ENCODE results near the gene NCOA1. TPM values are rescaled to one million over a fixed set of nuclear protein-coding genes. Genes with fewer than 3 reads are reported as not detected.
"Not testable (repeated sequence)": the region's sequence is repeated elsewhere in the genome, so short reads cannot be mapped to it uniquely, and the experiment has no call there.

The NCOA1 gene
- total RNA-seq, 3 donors from 2014 or later: 34.8 to 55.6 (median 43.6) TPM

DNA sequence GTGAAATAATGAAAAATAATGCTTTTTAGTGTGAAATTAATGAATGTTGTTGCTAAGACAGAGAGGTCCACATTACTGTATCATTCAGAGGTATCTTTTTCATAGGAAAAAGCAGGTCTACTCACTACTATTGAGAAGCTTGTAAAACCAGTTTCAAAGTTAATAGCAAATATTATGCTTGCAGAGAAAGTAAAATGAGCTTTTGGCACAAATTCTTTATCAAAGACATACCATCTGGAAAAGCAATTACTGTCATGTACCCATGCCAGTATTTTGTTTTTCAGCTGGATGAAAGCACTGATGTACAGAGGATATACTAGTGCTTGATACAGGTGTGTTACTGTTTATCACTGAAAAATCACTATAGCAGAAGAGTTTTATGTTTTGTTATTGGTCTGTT, 77.5 kb downstream of the NCOA1 start:
- no peak for TF ChIP-seq CTCF (IDR thresholded peaks at IDR 0.05)
- DNase-seq: no peak
- Histone ChIP-seq H3K9me3 (peaks cover 6% of the 10 kb centered on the region), H3K36me3 (ENCODE audit: low read depth) (no peaks in the 10 kb centered on the region), H3K4me1 (ENCODE audit: low read depth) (peaks cover 6% of the 10 kb centered on the region), H3K4me3 (no peak overlapping the region)
- ATAC-seq: no peak
- intact Hi-C loops (cut with DNase I, micrococcal nuclease): no loop called here

DNA sequence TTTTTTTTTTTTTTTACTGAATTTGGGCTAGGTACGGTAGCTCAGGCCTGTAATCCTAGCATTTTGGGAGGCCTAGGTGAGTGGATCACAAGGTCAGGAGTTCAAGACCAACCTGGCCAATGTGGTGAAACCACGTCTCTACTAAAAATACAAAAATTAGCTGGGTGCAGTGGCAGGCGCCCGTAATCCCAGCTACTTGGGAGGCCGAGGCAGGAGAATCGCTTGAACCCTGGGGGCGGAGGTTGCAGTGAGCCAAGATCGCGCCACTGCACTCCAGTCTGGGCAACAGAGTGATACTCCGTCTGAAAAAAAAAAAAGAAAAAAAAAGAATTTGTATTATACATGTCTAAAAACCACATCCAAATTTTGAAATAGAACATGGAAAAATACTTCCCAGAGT, 78.5 kb downstream of the NCOA1 start:
- intact Hi-C loops (cut with DNase I, micrococcal nuclease); H3K4me3 ChIP-seq; H3K9me3 ChIP-seq; DNase-seq; ATAC-seq; H3K36me3 ChIP-seq (ENCODE audit: low read depth); H3K4me1 ChIP-seq (ENCODE audit: low read depth): not testable (repeated sequence)

DNA sequence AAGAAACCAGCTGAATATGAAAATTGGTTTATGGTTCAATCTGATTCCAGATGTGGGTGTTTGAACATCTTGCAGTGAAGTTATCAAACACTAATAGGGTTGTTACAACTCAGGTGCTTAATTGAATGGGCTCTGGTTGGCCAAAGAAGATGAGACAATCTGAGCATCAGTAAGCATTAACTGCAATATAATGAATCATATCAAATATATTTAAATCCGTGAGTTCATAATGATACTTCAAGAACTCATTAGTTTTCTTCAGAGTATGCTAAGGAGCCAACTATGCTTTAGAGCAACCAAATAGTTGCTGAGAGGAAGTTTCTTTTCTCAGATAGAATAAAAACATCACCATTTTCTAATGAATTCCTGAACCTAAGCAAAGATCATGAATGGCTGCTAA, 79.2 kb downstream of the NCOA1 start:
- no peak for DNase-seq
- intact Hi-C loops (cut with DNase I, micrococcal nuclease): no loop called here
- no peak for TF ChIP-seq CTCF (IDR thresholded peaks at IDR 0.05)
- no peak overlapping the region for H3K4me3 ChIP-seq
- no peak for ATAC-seq
- no peaks in the 10 kb centered on the region for H3K36me3 ChIP-seq (ENCODE audit: low read depth)
- peaks cover 6% of the 10 kb centered on the region for H3K9me3 ChIP-seq
- H3K4me1 ChIP-seq (ENCODE audit: low read depth): peaks cover 6% of the 10 kb centered on the region

- H3K4me1 ChIP-seq (ENCODE audit: low read depth): peaks cover 18% of the 10 kb centered on the region
- DNase-seq: no peak
- ATAC-seq: peak; percentile 59
- no peaks in the 10 kb centered on the region for H3K36me3 ChIP-seq (ENCODE audit: low read depth)
- intact Hi-C loops (cut with DNase I, micrococcal nuclease): no loop called here
- no peak overlapping the region for H3K4me3 ChIP-seq
- no peak for TF ChIP-seq CTCF (IDR thresholded peaks at IDR 0.05)
- H3K9me3 ChIP-seq: no peaks in the 10 kb centered on the region
Observed at GRCh38 chr2:24571828-24572442, 80.9 kb downstream of the NCOA1 start.

- Histone ChIP-seq H3K4me3 (no peak overlapping the region), H3K36me3 (ENCODE audit: low read depth) (no peaks in the 10 kb centered on the region), H3K9me3 (no peaks in the 10 kb centered on the region), H3K4me1 (ENCODE audit: low read depth) (peaks cover 31% of the 10 kb centered on the region)
- intact Hi-C loops (cut with DNase I, micrococcal nuclease): no loop called here
- TF ChIP-seq CTCF (IDR thresholded peaks at IDR 0.05): no peak
- ATAC-seq: no peak
- no peak for DNase-seq
Observed at GRCh38 chr2:24576146-24576545, 85.1 kb downstream of the NCOA1 start.

GRCh38 chr2:24576617-24577016, 85.6 kb downstream of the NCOA1 start:
- TF ChIP-seq CTCF (IDR thresholded peaks at IDR 0.05): no peak
- ATAC-seq (no peak), DNase-seq (no peak)
- Histone ChIP-seq H3K4me3 (no peak overlapping the region), H3K9me3 (no peaks in the 10 kb centered on the region), H3K36me3 (ENCODE audit: low read depth) (no peaks in the 10 kb centered on the region), H3K4me1 (ENCODE audit: low read depth) (peaks cover 31% of the 10 kb centered on the region)
- intact Hi-C loops (cut with DNase I, micrococcal nuclease): no loop called here
